HepG2 (cell line): ENCODE results near the gene TM4SF5. TPM values are rescaled to one million over a fixed set of nuclear protein-coding genes. Genes with fewer than 3 reads are reported as not detected.

Experiments used
- CSRNP1 ChIP-seq: sonication (generic); formaldehyde crosslinking; IDR thresholded peaks from 2 replicates; pipeline ENCODE4 v1.8.1; 2023; ENCODE audit warnings: mild to moderate bottlenecking, missing genetic modification reagents
- E2F2 ChIP-seq: sonication (generic); formaldehyde crosslinking; IDR thresholded peaks from 2 replicates; pipeline ENCODE4 v1.4.0; 2020; ENCODE audit warnings: missing genetic modification reagents, borderline replicate concordance
- HNRNPUL1 ChIP-seq: fragments of 200-400 bp; formaldehyde crosslinking; IDR thresholded peaks from 2 replicates; pipeline ENCODE4 v1.6.1; 2017; ENCODE audit warnings: low read depth, mild to moderate bottlenecking, low read length, moderate library complexity
- IRF2 ChIP-seq: IDR thresholded peaks from 2 replicates; pipeline ENCODE4 v1.6.1; 2018; ENCODE audit warnings: missing genetic modification reagents, missing compliant biosample characterization
- KDM4B ChIP-seq: sonication (generic); formaldehyde crosslinking; IDR thresholded peaks from 2 replicates; pipeline ENCODE4 v1.4.0; 2020; ENCODE audit warnings: missing genetic modification reagents
- MXD4 ChIP-seq: IDR thresholded peaks from 2 replicates; pipeline ENCODE4 v1.6.1; 2016; ENCODE audit warnings: mild to moderate bottlenecking, missing biosample characterization, missing genetic modification reagents
- NRL ChIP-seq: sonication (generic); formaldehyde crosslinking; IDR thresholded peaks from 2 replicates; pipeline ENCODE4 v1.5.0; 2020; ENCODE audit warnings: missing genetic modification reagents, mild to moderate bottlenecking, moderate library complexity, borderline replicate concordance
- RNF219 ChIP-seq: sonication (generic); formaldehyde crosslinking; IDR thresholded peaks from 2 replicates; pipeline ENCODE4 v1.5.0; 2020; ENCODE audit warnings: mild to moderate bottlenecking, missing genetic modification reagents
- SUZ12 ChIP-seq: fragments of 150-350 bp; IDR thresholded peaks from 2 replicates; pipeline ENCODE4 v1.6.1; 2014; ENCODE audit warnings: low read depth, low read length
- XBP1 ChIP-seq: sonication (generic); formaldehyde crosslinking; IDR thresholded peaks from 2 replicates; pipeline ENCODE4 v1.5.0; 2020; ENCODE audit warnings: missing genetic modification reagents
- ZBTB10 ChIP-seq: sonication (generic); formaldehyde crosslinking; IDR thresholded peaks from 2 replicates; pipeline ENCODE4 v1.4.0; 2020; ENCODE audit warnings: missing genetic modification reagents, borderline replicate concordance
- ZHX2 ChIP-seq, 2 experiments: sonication (generic) in 1 of 2; formaldehyde crosslinking in 1 of 2; IDR thresholded peaks; 2 replicates each; pipeline versions ENCODE4 v1.6.1 to v1.9.0; 2014 to 2022; ENCODE audit warnings: antibody characterized with exemption in 1 of 2, borderline replicate concordance in 1 of 2, inconsistent platforms in 1 of 2, low read depth in 1 of 2, missing genetic modification reagents in 1 of 2
- ZNF121 ChIP-seq: sonication (generic); formaldehyde crosslinking; IDR thresholded peaks from 2 replicates; pipeline ENCODE4 v1.5.0; 2020; ENCODE audit warnings: mild to moderate bottlenecking, missing genetic modification reagents
- polyA plus RNA-seq, 8 experiments: library from polyadenylated mRNA; depleted of rRNA in 3 of 8; stranded (reverse) in 7 of 8; unstranded in 1 of 8; fragments of >200 nt; fragmentation: Illumina TruSeq in 4 of 8; extraction: Trizol in 4 of 8; gene quantifications; 2 replicates each; pipeline versions ENCODE4 v1.2.1 to v1.2.3, GENCODE V29; 2011 to 2016; ENCODE audit warnings: low read depth in 4 of 8, missing spikeins in 1 of 8, mixed read lengths in 1 of 8; ENCODE audit not compliant: insufficient read depth in 1 of 8
- total RNA-seq, 5 experiments: library from RNA; depleted of rRNA; stranded (reverse); fragments of >200 nt; fragmentation: Illumina TruSeq; extraction: Trizol; gene quantifications; 2 replicates each; pipeline ENCODE4 v1.2.3, GENCODE V29; 2016; ENCODE audit warnings: low read depth in 1 of 5

The TM4SF5 gene
- total and polyA plus RNA-seq, 2 of the 13 experiments (the other 11 are each of a cell fraction or from before 2014, with no cell fraction given): 30.1 to 126 TPM

- TF ChIP-seq SUZ12: no peak
- TF ChIP-seq RNF219 (CRISPR knock-in tag): no peak
- peak; percentile 73; the same call in 1 of the 2 replicates for TF ChIP-seq ZHX2 (IDR thresholded peaks at IDR 0.05; ENCODE audit: low read depth)
- TF ChIP-seq ZHX2 (CRISPR knock-in tag; IDR thresholded peaks at IDR 0.05; ENCODE audit: borderline replicate concordance): peak; percentile 67; the same call in 1 of the 2 replicates
- TF ChIP-seq MXD4: peak; percentile 95
- TF ChIP-seq IRF2 (CRISPR knock-in tag): peak; percentile 92
- TF ChIP-seq CSRNP1 (CRISPR knock-in tag): peak; percentile 95
- peak; percentile 67; the same call in 1 of the 2 replicates for TF ChIP-seq KDM4B (CRISPR knock-in tag)
- TF ChIP-seq E2F2 (CRISPR knock-in tag): 0 out of 2 replicates have a peak, but pooled peaks have one; percentile 68
- TF ChIP-seq HNRNPUL1: no peak
- TF ChIP-seq XBP1 (CRISPR knock-in tag): peak; percentile 43; the same call in 1 of the 2 replicates
- peak; percentile 51 for TF ChIP-seq NRL (CRISPR knock-in tag)
- TF ChIP-seq ZBTB10: peak; percentile 75; the same call in 1 of the 2 replicates
- peak; percentile 55; the same call in 1 of the 2 replicates for TF ChIP-seq ZNF121 (CRISPR knock-in tag)
These were observed at the start of gene TM4SF5 (continued) for GRCh38 chr17:4771519-4772234.
